Neuronal stem cell (in vitro differentiated cells): ENCODE results near the gene PCDHA3.
"Not testable (repeated sequence)": the region's sequence is repeated elsewhere in the genome, so short reads cannot be mapped to it uniquely, and the experiment has no call there.

Experiments used
- DNase-seq: peaks from one replicate; pipeline ENCODE4 v3.0.0-alpha.2; 2013; ENCODE audit warnings: low spot score
- H2AFZ ChIP-seq: one replicate; pipeline ENCODE4 v1.6.1; 2013; ENCODE audit warnings: mild to moderate bottlenecking, low read length, inconsistent platforms
- H2AK5ac ChIP-seq: 2 replicates; pipeline ENCODE4 v1.6.1; 2013; ENCODE audit warnings: low read depth, mild to moderate bottlenecking, inconsistent platforms, low read length, moderate library complexity, mixed read lengths
- H2BK120ac ChIP-seq: 2 replicates; pipeline ENCODE4 v1.6.1; 2013; ENCODE audit warnings: low read depth, mild to moderate bottlenecking, inconsistent platforms, low read length, moderate library complexity, mixed read lengths
- H2BK12ac ChIP-seq: one replicate; pipeline ENCODE4 v1.6.1; 2013; ENCODE audit warnings: low read length, inconsistent platforms
- H2BK15ac ChIP-seq: 2 replicates; pipeline ENCODE4 v1.6.1; 2013; ENCODE audit warnings: mild to moderate bottlenecking, low read length, inconsistent platforms, mixed read lengths
- H2BK5ac ChIP-seq: one replicate; pipeline ENCODE4 v1.6.1; 2013; ENCODE audit warnings: inconsistent platforms, mild to moderate bottlenecking, low read length, moderate library complexity
- H3K14ac ChIP-seq: one replicate; pipeline ENCODE4 v1.6.1; 2013; ENCODE audit warnings: low read length, inconsistent platforms
- H3K18ac ChIP-seq: 2 replicates; pipeline ENCODE4 v1.6.1; 2013; ENCODE audit warnings: low read length, inconsistent platforms
- H3K23ac ChIP-seq: 2 replicates; pipeline ENCODE4 v1.6.1; 2013; ENCODE audit warnings: low read depth, mild to moderate bottlenecking, mixed read lengths, low read length, inconsistent platforms; ENCODE audit not compliant: poor library complexity
- H3K27ac ChIP-seq: replicated peaks from 3 replicates; pipeline ENCODE4 v1.5.1; 2013; ENCODE audit warnings: low read length, inconsistent platforms
- H3K27me3 ChIP-seq, 3 experiments: 2 replicates each; pipeline ENCODE4 v1.6.1; 2013; ENCODE audit warnings: low read length in 3 of 3, mild to moderate bottlenecking in 2 of 3, inconsistent platforms in 1 of 3, low read depth in 1 of 3, mixed read lengths in 1 of 3, moderate library complexity in 1 of 3; ENCODE audit not compliant: control insufficient read depth in 3 of 3, insufficient read depth in 3 of 3
- H3K36me3 ChIP-seq, 2 donors: replicated peaks in 1 of 2; 2 replicates each; pipeline ENCODE4 v1.6.1; 2013; ENCODE audit warnings: low read length in 2 of 2; ENCODE audit not compliant: control insufficient read depth in 2 of 2, insufficient read depth in 2 of 2
- H3K4ac ChIP-seq: 2 replicates; pipeline ENCODE4 v1.6.1; 2013; ENCODE audit warnings: inconsistent platforms, mild to moderate bottlenecking, low read length, moderate library complexity
- H3K4me1 ChIP-seq, 2 donors: 1 replicate in 1 of 2; 2 replicates in 1 of 2; pipeline ENCODE4 v1.6.1; 2013; ENCODE audit warnings: low read length in 2 of 2, low read depth in 1 of 2; ENCODE audit not compliant: control insufficient read depth in 2 of 2, insufficient read depth in 1 of 2
- H3K4me2 ChIP-seq: one replicate; pipeline ENCODE4 v1.6.1; 2013; ENCODE audit warnings: mild to moderate bottlenecking, low read length, inconsistent platforms; ENCODE audit not compliant: insufficient read depth, poor library complexity, severe bottlenecking
- H3K4me3 ChIP-seq, 2 donors: 2 replicates each; pipeline ENCODE4 v1.5.1; 2013; ENCODE audit warnings: low read length in 2 of 2, mild to moderate bottlenecking in 2 of 2, inconsistent platforms in 1 of 2, moderate library complexity in 1 of 2
- H3K79me1 ChIP-seq: one replicate; pipeline ENCODE4 v1.6.1; 2013; ENCODE audit warnings: low read depth, mild to moderate bottlenecking, inconsistent platforms, low read length, moderate library complexity
- H3K9ac ChIP-seq: one replicate; pipeline ENCODE4 v1.6.1; 2013; ENCODE audit warnings: mild to moderate bottlenecking, low read depth, low read length, inconsistent platforms; ENCODE audit not compliant: poor library complexity
- H3K9me3 ChIP-seq, 2 donors: replicated peaks in 1 of 2; 2 replicates each; pipeline versions ENCODE3 to v1.6.1; 2013; ENCODE audit warnings: low read length in 2 of 2, mild to moderate bottlenecking in 2 of 2, inconsistent platforms in 1 of 2, low read depth in 1 of 2, mixed read lengths in 1 of 2, moderate library complexity in 1 of 2; ENCODE audit not compliant: control insufficient read depth in 2 of 2, insufficient read depth in 1 of 2
- H4K8ac ChIP-seq: one replicate; pipeline ENCODE4 v1.6.1; 2013; ENCODE audit warnings: low read depth, mild to moderate bottlenecking, inconsistent platforms, low read length, moderate library complexity
- H4K91ac ChIP-seq: one replicate; pipeline ENCODE4 v1.6.1; 2013; ENCODE audit warnings: low read length, low read depth, mild to moderate bottlenecking, inconsistent platforms; ENCODE audit not compliant: poor library complexity
- WGBS, 2 donors: extraction: QIAGEN DNeasy Blood & Tissue Kit; methylation state at CpG; one replicate each; pipeline ENCODE4 v1.1.7; 2013; ENCODE audit warnings: missing lambda C conversion rate in 2 of 2, mixed read lengths in 1 of 2; ENCODE audit not compliant: insufficient read length in 2 of 2, insufficient replicate concordance in 1 of 2; ENCODE audit errors: extremely low coverage in 2 of 2; 5-methylcytosine and 5-hydroxymethylcytosine counted together

The PCDHA3 gene

GRCh38 chr5:140791089-140791488 is 9.8 kb upstream of the PCDHA3 start:
- H3K23ac ChIP-seq, result no peak overlapping the region
- no peaks in the 10 kb centered on the region for H3K4me1 ChIP-seq
- H3K4ac ChIP-seq, result no peak overlapping the region
- peaks cover 30 to 48% of the 10 kb centered on the region in 2 donors for H3K9me3 ChIP-seq
- WGBS, 2 donors, result no CpG with 5 or more reads among the region's 2 CpGs
- H2AFZ ChIP-seq, result no peak overlapping the region
- no peak overlapping the region for H4K91ac ChIP-seq
- H3K14ac ChIP-seq, result no peak overlapping the region
- H3K4me3 ChIP-seq, result no peak overlapping the region
- no peak overlapping the region for H2BK12ac ChIP-seq
- H3K4me2 ChIP-seq, result no peak overlapping the region
- H3K27ac ChIP-seq, result no peak overlapping the region
- DNase-seq, result no peak
- H3K36me3 ChIP-seq, result peaks cover 0 to 3% of the 10 kb centered on the region in 2 donors
- H3K9ac ChIP-seq, result no peak overlapping the region
- no peaks in the 10 kb centered on the region for H3K79me1 ChIP-seq
- H4K8ac ChIP-seq, result no peak overlapping the region
- no peak overlapping the region for H2BK120ac ChIP-seq
- no peak overlapping the region for H2BK15ac ChIP-seq
- H2AK5ac ChIP-seq, result no peak overlapping the region
- no peaks in the 10 kb centered on the region for H3K27me3 ChIP-seq
- H2BK5ac ChIP-seq, result no peak overlapping the region
- no peak overlapping the region for H3K18ac ChIP-seq

GRCh38 chr5:140794595-140795258 is 6.1 kb upstream of the PCDHA3 start, which contains the start of gene PCDHA2:
Gene PCDHA2 (plus strand): TSS chr5:140794852.
- H3K27me3 ChIP-seq, result no peaks in the 10 kb centered on the region
- H3K79me1 ChIP-seq, result peaks cover 3% of the 10 kb centered on the region
- no peak within 1 kb of the TSS for H3K27ac ChIP-seq
- H3K4me3 ChIP-seq, result peak within 1 kb of the TSS in 1 of 2 donors; percentile 73
- peaks cover 24 to 41% of the 10 kb centered on the region in 2 donors for H3K9me3 ChIP-seq
- H3K4me1 ChIP-seq, result no peaks in the 10 kb centered on the region
- H2BK12ac ChIP-seq, result no peak within 1 kb of the TSS
- H3K23ac ChIP-seq, result no peak within 1 kb of the TSS
- no peak within 1 kb of the TSS for H2AK5ac ChIP-seq
- no peak within 1 kb of the TSS for H2AFZ ChIP-seq
- no peak within 1 kb of the TSS for H3K18ac ChIP-seq
- no peak within 1 kb of the TSS for H2BK15ac ChIP-seq
- no peak within 1 kb of the TSS for H4K8ac ChIP-seq
- WGBS, 2 donors, result no CpG with 5 or more reads among the region's 27 CpGs
- DNase-seq, result no peak
- no peak within 1 kb of the TSS for H3K4ac ChIP-seq
- no peak within 1 kb of the TSS for H3K9ac ChIP-seq
- no peak within 1 kb of the TSS for H4K91ac ChIP-seq
- H3K14ac ChIP-seq, result no peak within 1 kb of the TSS
- H3K4me2 ChIP-seq, result no peak within 1 kb of the TSS
- H2BK120ac ChIP-seq, result no peak within 1 kb of the TSS
- peaks cover 0 to 8% of the 10 kb centered on the region in 2 donors for H3K36me3 ChIP-seq
- no peak within 1 kb of the TSS for H2BK5ac ChIP-seq

GRCh38 chr5:140795259-140795641 is 5.6 kb upstream of the PCDHA3 start:
- H3K9me3 ChIP-seq, result peaks cover 24 to 44% of the 10 kb centered on the region in 2 donors

DNA sequence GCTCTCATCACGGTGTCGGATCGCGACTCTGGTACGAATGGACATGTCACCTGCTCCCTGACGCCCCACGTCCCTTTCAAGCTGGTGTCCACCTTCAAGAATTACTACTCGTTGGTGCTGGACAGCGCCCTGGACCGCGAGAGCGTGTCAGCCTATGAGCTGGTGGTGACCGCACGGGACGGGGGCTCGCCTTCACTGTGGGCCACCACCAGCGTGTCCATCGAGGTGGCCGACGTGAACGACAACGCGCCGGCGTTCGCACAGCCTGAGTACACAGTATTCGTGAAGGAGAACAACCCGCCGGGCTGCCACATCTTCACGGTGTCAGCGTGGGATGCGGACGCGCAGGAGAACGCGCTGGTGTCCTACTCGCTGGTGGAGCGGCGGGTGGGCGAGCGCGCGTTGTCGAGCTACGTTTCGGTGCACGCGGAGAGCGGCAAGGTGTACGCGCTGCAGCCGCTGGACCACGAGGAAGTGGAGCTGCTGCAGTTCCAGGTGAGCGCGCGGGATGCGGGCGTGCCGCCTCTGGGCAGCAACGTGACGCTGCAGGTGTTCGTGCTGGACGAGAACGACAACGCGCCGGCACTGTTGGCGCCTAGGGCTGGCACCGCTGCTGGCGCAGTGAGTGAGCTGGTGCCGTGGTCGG is 4.7 kb upstream of the PCDHA3 start:
- H3K36me3 ChIP-seq, H3K4me1 ChIP-seq, H2BK120ac ChIP-seq, DNase-seq, H4K91ac ChIP-seq, H3K27me3 ChIP-seq, H2BK5ac ChIP-seq, H2BK12ac ChIP-seq, H2BK15ac ChIP-seq, H3K18ac ChIP-seq, H3K9ac ChIP-seq, H3K23ac ChIP-seq, H3K79me1 ChIP-seq, H3K27ac ChIP-seq, H3K14ac ChIP-seq, H2AFZ ChIP-seq, H3K4ac ChIP-seq, H2AK5ac ChIP-seq: not testable (repeated sequence)
- peak overlapping the region in 1 of 2 donors; percentile 69 for H3K4me3 ChIP-seq
- peaks cover 24 to 53% of the 10 kb centered on the region in 2 donors for H3K9me3 ChIP-seq
- peak overlapping the region; percentile 52 for H4K8ac ChIP-seq
- no CpG with 5 or more reads among the region's 72 CpGs for WGBS, 2 donors
- H3K4me2 ChIP-seq, result peak overlapping the region; percentile 11

More at GRCh38 chr5:140795259-140795641, 5.6 kb upstream of the PCDHA3 start:
- Histone ChIP-seq H2BK120ac (no peak overlapping the region), H4K8ac (no peak overlapping the region), H2BK12ac (no peak overlapping the region), H3K4me3 (peak overlapping the region in 1 of 2 donors; percentile 73), H2BK15ac (no peak overlapping the region), H3K4me1 (no peaks in the 10 kb centered on the region), H3K14ac (no peak overlapping the region), H3K4ac (no peak overlapping the region), H3K27ac (no peak overlapping the region), H3K18ac (no peak overlapping the region), H2AK5ac (no peak overlapping the region), H2AFZ (no peak overlapping the region), H3K23ac (no peak overlapping the region), H3K9ac (no peak overlapping the region), H3K36me3 (peaks cover 0 to 8% of the 10 kb centered on the region in 2 donors), H4K91ac (no peak overlapping the region), H3K4me2 (no peak overlapping the region), H2BK5ac (no peak overlapping the region), H3K79me1 (peaks cover 3% of the 10 kb centered on the region), H3K27me3 (no peaks in the 10 kb centered on the region)
- no peak for DNase-seq
- no CpG with 5 or more reads among the region's 15 CpGs for WGBS, 2 donors
